HCT116 (cell line): ENCODE results near the gene OR51Q1. TPM values are rescaled to one million over a fixed set of nuclear protein-coding genes. Genes with fewer than 3 reads are reported as not detected.

Source experiments
- ATAC-seq: fragments of 200-7000 bp; cut with Tn5 transposase; 2 replicates; pipeline ENCODE4 v1.9.1; 2020; ENCODE audit warnings: mild to moderate bottlenecking, moderate library complexity
- BruUV-seq: library from RNA; stranded (reverse); fragments of 400-500 nt; replicated peaks from 2 replicates; lab custom pipeline; 2021; lab: Mats Ljungman, UMichigan
- CTCF ChIA-PET: fragments of 300-600 bp; sonication (Branson Sonifier 250); formaldehyde crosslinking; loops from one replicate; lab custom pipeline; 2021; ENCODE audit warnings: antibody characterized with exemption; lab: Charles Lee
- POLR2A ChIA-PET: fragments of 300-600, 350-600 bp; sonication (Branson Sonifier 250); formaldehyde crosslinking; loops from one replicate; lab custom pipeline; 2021; ENCODE audit warnings: antibody characterized with exemption; lab: Charles Lee
- RAD21 ChIA-PET, 2 experiments: fragments of 300-600 bp; sonication (Branson Sonifier 250); formaldehyde crosslinking; loops; one replicate each; lab custom pipeline; 2023; ENCODE audit warnings: low total read pairs in 2 of 2; ENCODE audit not compliant: uncharacterized antibody in 2 of 2, unreplicated experiment in 2 of 2, low non-redundant PET in 1 of 2; lab: Charles Lee
- DNase-seq: peaks from one replicate; pipeline ENCODE4 v3.0.0-alpha.2; 2010; ENCODE audit warnings: low read depth, low spot score
- H2AFZ ChIP-seq: fragments of 200-600 bp; shearing (Covaris generic), sonication (generic); 2 replicates; pipeline ENCODE4 v1.6.1; 2017; ENCODE audit warnings: low read depth, mixed run types, mixed read lengths, antibody characterized with exemption, low read length; ENCODE audit not compliant: poor library complexity, severe bottlenecking
- H3K27ac ChIP-seq: 2 replicates; pipeline ENCODE4 v1.5.1; 2012; ENCODE audit warnings: low read depth, low read length
- H3K27me3 ChIP-seq: fragments of 200-600 bp; sonication (generic); 2 replicates; pipeline ENCODE4 v1.6.1; 2016; ENCODE audit warnings: mixed run types, low read length, mixed read lengths; ENCODE audit not compliant: insufficient read depth
- H3K36me3 ChIP-seq, 2 experiments: fragments of 200-500 bp in 1 of 2; fragments of 200-600 bp in 1 of 2; sonication (Bioruptor generic) in 1 of 2; sonication (generic) in 1 of 2; 2 replicates each; pipeline versions ENCODE4 v1.5.1 to v1.6.1; 2014 to 2016; ENCODE audit warnings: low read length in 2 of 2, inconsistent platforms in 1 of 2, mixed read lengths in 1 of 2, mixed run types in 1 of 2; ENCODE audit not compliant: insufficient read depth in 2 of 2, control insufficient read depth in 1 of 2
- H3K4me1 ChIP-seq, 2 experiments: fragments of 200-600 bp in 1 of 2; sonication (generic) in 1 of 2; 2 replicates each; pipeline versions ENCODE4 v1.5.1 to v1.6.1; 2012 to 2017; ENCODE audit warnings: low read length in 2 of 2, inconsistent platforms in 1 of 2, mild to moderate bottlenecking in 1 of 2, mixed read lengths in 1 of 2, mixed run types in 1 of 2, moderate library complexity in 1 of 2; ENCODE audit not compliant: insufficient read depth in 2 of 2, control insufficient read depth in 1 of 2
- H3K4me2 ChIP-seq: fragments of 200-600 bp; sonication (generic); 2 replicates; pipeline ENCODE4 v1.6.1; 2017; ENCODE audit warnings: mixed run types, low read length, mixed read lengths
- H3K4me3 ChIP-seq, 2 experiments: fragments of 200-600 bp in 1 of 2; sonication (generic) in 1 of 2; replicated peaks in 1 of 2; 2 replicates each; pipeline ENCODE4 v1.5.1; 2011 to 2016; ENCODE audit warnings: low read length in 2 of 2, control low read depth in 1 of 2, low read depth in 1 of 2, mild to moderate bottlenecking in 1 of 2, mixed read lengths in 1 of 2, mixed run types in 1 of 2
- H3K79me2 ChIP-seq: fragments of 200-600 bp; sonication (generic); 2 replicates; pipeline ENCODE4 v1.6.1; 2017; ENCODE audit warnings: mild to moderate bottlenecking, mixed run types, low read length, moderate library complexity, mixed read lengths; ENCODE audit not compliant: insufficient read depth
- H3K9ac ChIP-seq: fragments of 200-600 bp; sonication (generic); 2 replicates; pipeline ENCODE4 v1.6.1; 2016; ENCODE audit warnings: low read length, mixed read lengths
- H3K9me2 ChIP-seq: fragments of 200-600 bp; sonication (generic), shearing (Covaris generic); 2 replicates; pipeline ENCODE4 v1.6.1; 2017; ENCODE audit warnings: mixed run types, mild to moderate bottlenecking, moderate library complexity; ENCODE audit not compliant: insufficient read depth
- H3K9me3 ChIP-seq, 2 experiments: fragments of 200-500 bp in 1 of 2; fragments of 200-600 bp in 1 of 2; sonication (Bioruptor generic) in 1 of 2; sonication (generic) in 1 of 2; 2 replicates each; pipeline ENCODE4 v1.6.1; 2014 to 2017; ENCODE audit warnings: low read length in 2 of 2, mixed read lengths in 2 of 2, inconsistent platforms in 1 of 2, low read depth in 1 of 2, mild to moderate bottlenecking in 1 of 2, mixed run types in 1 of 2, moderate library complexity in 1 of 2; ENCODE audit not compliant: control insufficient read depth in 1 of 2, insufficient read depth in 1 of 2
- H4K20me1 ChIP-seq: fragments of 200-600 bp; sonication (generic), shearing (Covaris generic); 2 replicates; pipeline ENCODE4 v1.6.1; 2017; ENCODE audit warnings: mixed run types, mild to moderate bottlenecking, moderate library complexity; ENCODE audit not compliant: insufficient read depth
- CEBPB ChIP-seq: IDR thresholded peaks from 2 replicates; pipeline ENCODE4 v1.6.1; 2012; ENCODE audit warnings: low read depth
- EZH2 ChIP-seq: fragments of 200-600 bp; sonication (generic); IDR thresholded peaks from 2 replicates; pipeline ENCODE4 v1.6.1; 2017; ENCODE audit warnings: antibody characterized with exemption, mixed run types
- EZH2phosphoT487 ChIP-seq: fragments of 200-600 bp; IDR thresholded peaks from 2 replicates; pipeline ENCODE4 v1.6.1; 2018; ENCODE audit warnings: antibody characterized with exemption, borderline replicate concordance
- FOSL1 ChIP-seq: IDR thresholded peaks from 2 replicates; pipeline ENCODE4 v1.6.1; 2012; ENCODE audit warnings: low read depth
- POLR2AphosphoS5 ChIP-seq: IDR thresholded peaks from 2 replicates; pipeline ENCODE4 v1.6.1; 2011; ENCODE audit warnings: mild to moderate bottlenecking, low read depth, low read length, moderate library complexity
- REST ChIP-seq: IDR thresholded peaks from 2 replicates; pipeline ENCODE4 v1.6.1; 2012; ENCODE audit warnings: low read depth
- SIN3A ChIP-seq: IDR thresholded peaks from 2 replicates; pipeline ENCODE4 v1.6.1; 2012; ENCODE audit warnings: low read depth
- YY1 ChIP-seq: IDR thresholded peaks from 2 replicates; pipeline ENCODE4 v1.6.1; 2011; ENCODE audit warnings: low read length, low read depth, moderate library complexity, mild to moderate bottlenecking; ENCODE audit not compliant: insufficient replicate concordance; ENCODE audit errors: extremely low read depth
- intact Hi-C: fragments of 100-400 bp; cut with micrococcal nuclease; formaldehyde crosslinking; loops from 2 replicates; pipeline ENCODE4 v1.10.0; 2022
- total RNA-seq: library from RNA; stranded (reverse); gene quantifications from one replicate; pipeline ENCODE4 v1.2.1, GENCODE V29; 2021; ENCODE audit not compliant: unreplicated experiment

The OR51Q1 gene
- total RNA-seq, 1 experiment from 2014 or later = not detected

GRCh38 chr11:5443835-5444393 lies 22.0 kb downstream of the OR51Q1 start:
- ChIA-PET RAD21 (no interaction called here), POLR2A (no interaction called here)
- no peak for DNase-seq

More at GRCh38 chr11:5443835-5444393, 22.0 kb downstream of the OR51Q1 start:
- no peak for TF ChIP-seq REST
- no peak for TF ChIP-seq YY1
- no peak for TF ChIP-seq POLR2AphosphoS5
- no peak for TF ChIP-seq CEBPB
- no peak for TF ChIP-seq SIN3A
- no peak for TF ChIP-seq EZH2phosphoT487
- no peak for TF ChIP-seq EZH2
- no peak for TF ChIP-seq FOSL1
- no TSS peak for BruUV-seq
- Histone ChIP-seq H3K36me3 (peaks cover 16 to 60% of the 10 kb centered on the region in 2 experiments), H2AFZ (no peak overlapping the region), H3K9me2 (no peaks in the 10 kb centered on the region), H3K27me3 (no peaks in the 10 kb centered on the region), H4K20me1 (peaks cover 45% of the 10 kb centered on the region; the same call in 1 of the 2 replicates), H3K79me2 (peaks cover 100% of the 10 kb centered on the region), H3K27ac (no peak overlapping the region; the same call in 1 of the 2 replicates), H3K4me2 (no peak overlapping the region), H3K9me3 (no peaks in the 10 kb centered on the region), H3K4me1 (peaks cover 0 to 34% of the 10 kb centered on the region in 2 experiments; a peak in 2 of 4 replicates), H3K4me3 (no peak overlapping the region), H3K9ac (no peak overlapping the region)
- ATAC-seq = no peak
- CTCF ChIA-PET = no interaction called here
- intact Hi-C loops = no loop called here
